GM19193 (cell line): ENCODE results near the gene ARHGAP26.

Experiments
- POLR2A ChIP-seq: IDR thresholded peaks from 4 replicates; pipeline ENCODE4 v1.6.1; 2011; ENCODE audit not compliant: insufficient read depth, insufficient read length; ENCODE audit errors: extremely low read depth

The ARHGAP26 gene

GRCh38 chr5:143051244-143052058 is 281.3 kb downstream of the ARHGAP26 start:
- TF ChIP-seq POLR2A, result no peak

- TF ChIP-seq POLR2A, result no peak
Measured at GRCh38 chr5:143052967-143053682, 282.9 kb downstream of the ARHGAP26 start.

GRCh38 chr5:143053780-143054179 is 283.6 kb downstream of the ARHGAP26 start:
- no peak for TF ChIP-seq POLR2A

GRCh38 chr5:143054480-143054941 is 284.3 kb downstream of the ARHGAP26 start:
- peak; percentile 51 for TF ChIP-seq POLR2A

- TF ChIP-seq POLR2A, result no peak
Measured at GRCh38 chr5:143055596-143056338, 285.6 kb downstream of the ARHGAP26 start.

GRCh38 chr5:143056339-143056704 is 286.1 kb downstream of the ARHGAP26 start:
- TF ChIP-seq POLR2A, result no peak

GRCh38 chr5:143056792-143057579 is 286.8 kb downstream of the ARHGAP26 start:
- TF ChIP-seq POLR2A, result no peak

- peak; percentile 30 for TF ChIP-seq POLR2A
Measured at GRCh38 chr5:143057580-143057999, 287.4 kb downstream of the ARHGAP26 start.

- TF ChIP-seq POLR2A, result no peak
Measured at GRCh38 chr5:143059355-143059754, 289.2 kb downstream of the ARHGAP26 start.

- no peak for TF ChIP-seq POLR2A
Measured at GRCh38 chr5:143059976-143060765, 290.0 kb downstream of the ARHGAP26 start.

GRCh38 chr5:143061161-143061945 is 291.2 kb downstream of the ARHGAP26 start:
- TF ChIP-seq POLR2A, result no peak

GRCh38 chr5:143062379-143062778 is 292.2 kb downstream of the ARHGAP26 start:
- no peak for TF ChIP-seq POLR2A

- TF ChIP-seq POLR2A, result no peak
Measured at GRCh38 chr5:143063175-143063970, 293.2 kb downstream of the ARHGAP26 start.

- TF ChIP-seq POLR2A, result no peak
Measured at GRCh38 chr5:143064218-143064641, 294.1 kb downstream of the ARHGAP26 start.
